Stomach (tissue), 4 donors: ENCODE measurements around the gene IDH3A.

Experiments
- POLR2A ChIP-seq, 4 donors: fragments of 450-650 bp; IDR thresholded peaks; one replicate each; pipeline ENCODE4 v1.6.1; 2016; ENCODE audit warnings: antibody characterized with exemption in 4 of 4, control low read depth in 2 of 4, mild to moderate bottlenecking in 1 of 4, moderate library complexity in 1 of 4
- TF ChIP-seq, protein P1 (sequence below), 7 experiments: fragments of 450-650 bp in 4 of 7; fragments of 200-600 bp in 3 of 7; sonication (generic) in 3 of 7; IDR thresholded peaks; one replicate each; pipeline ENCODE4 v1.5.1; 2016 to 2019; ENCODE audit warnings: antibody characterized with exemption in 7 of 7, control low read depth in 2 of 7, mild to moderate bottlenecking in 1 of 7

DNA sequence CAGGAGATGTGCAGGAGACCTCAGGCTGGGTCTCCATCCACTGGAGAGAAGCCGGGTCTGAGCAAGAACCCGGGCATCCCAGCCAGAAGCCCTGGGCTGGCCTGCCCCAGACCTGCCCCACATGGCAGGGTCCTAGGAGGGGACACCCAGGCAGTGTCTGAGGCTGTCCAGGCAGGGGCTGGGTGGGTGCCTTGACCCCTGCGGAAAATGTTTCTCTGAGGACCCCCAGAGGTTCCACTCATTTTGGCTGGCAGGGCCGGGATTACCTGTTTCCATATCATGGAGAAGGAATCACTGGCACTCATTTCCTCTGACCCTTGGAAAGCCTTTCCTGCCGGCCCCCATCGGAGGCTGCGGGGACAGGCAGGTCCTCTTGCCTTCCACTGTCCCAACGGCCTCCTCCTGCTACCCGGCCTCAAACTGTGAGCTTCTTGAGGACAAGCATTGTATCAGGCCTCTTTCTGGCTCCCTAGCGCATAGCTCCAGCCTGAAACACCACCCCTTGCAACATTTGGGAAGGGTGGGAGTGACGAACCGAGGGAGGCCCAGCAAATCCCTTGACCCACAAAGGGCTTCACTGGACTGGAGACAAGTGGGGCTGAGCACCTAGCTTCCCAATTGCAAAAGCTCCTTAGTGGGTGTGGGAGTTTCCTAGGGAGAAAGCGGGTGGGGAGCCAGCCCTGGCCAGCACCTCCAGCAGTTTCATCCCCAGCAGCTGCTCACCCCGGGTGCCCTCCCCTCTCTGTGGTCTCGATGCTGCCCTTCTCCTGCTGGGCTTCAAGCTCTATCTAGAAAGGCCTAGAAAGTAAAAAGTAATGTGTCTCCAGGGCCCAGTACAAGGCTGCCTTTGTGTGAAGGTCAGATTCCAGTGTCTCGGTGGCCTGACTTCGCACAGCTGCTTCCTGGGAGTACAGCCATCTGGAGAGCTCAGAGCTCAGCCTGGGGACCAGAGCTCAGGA, 55.5 kb downstream of the IDH3A start:
- TF ChIP-seq POLR2A (IDR thresholded peaks at IDR 0.05), result no peak
- TF ChIP-seq, protein P1, sequence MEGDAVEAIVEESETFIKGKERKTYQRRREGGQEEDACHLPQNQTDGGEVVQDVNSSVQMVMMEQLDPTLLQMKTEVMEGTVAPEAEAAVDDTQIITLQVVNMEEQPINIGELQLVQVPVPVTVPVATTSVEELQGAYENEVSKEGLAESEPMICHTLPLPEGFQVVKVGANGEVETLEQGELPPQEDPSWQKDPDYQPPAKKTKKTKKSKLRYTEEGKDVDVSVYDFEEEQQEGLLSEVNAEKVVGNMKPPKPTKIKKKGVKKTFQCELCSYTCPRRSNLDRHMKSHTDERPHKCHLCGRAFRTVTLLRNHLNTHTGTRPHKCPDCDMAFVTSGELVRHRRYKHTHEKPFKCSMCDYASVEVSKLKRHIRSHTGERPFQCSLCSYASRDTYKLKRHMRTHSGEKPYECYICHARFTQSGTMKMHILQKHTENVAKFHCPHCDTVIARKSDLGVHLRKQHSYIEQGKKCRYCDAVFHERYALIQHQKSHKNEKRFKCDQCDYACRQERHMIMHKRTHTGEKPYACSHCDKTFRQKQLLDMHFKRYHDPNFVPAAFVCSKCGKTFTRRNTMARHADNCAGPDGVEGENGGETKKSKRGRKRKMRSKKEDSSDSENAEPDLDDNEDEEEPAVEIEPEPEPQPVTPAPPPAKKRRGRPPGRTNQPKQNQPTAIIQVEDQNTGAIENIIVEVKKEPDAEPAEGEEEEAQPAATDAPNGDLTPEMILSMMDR (IDR thresholded peaks at IDR 0.05), result no peak
